GM12892 (cell line): Measurements from ENCODE around the gene PAX7.

Experiments
- DNase-seq: peaks from one replicate; pipeline ENCODE4 v3.0.0; 2011; ENCODE audit not compliant: insufficient read length
- FAIRE-seq: peaks from 2 replicates; lab custom pipeline; 2011; peaks lifted over from hg19 to GRCh38; lab: Jason Lieb, UNC
- POLR2A ChIP-seq: IDR thresholded peaks from 2 replicates; pipeline ENCODE4 v1.6.1; 2011; ENCODE audit warnings: low read depth, low read length, control low read depth
- POLR2AphosphoS5 ChIP-seq: IDR thresholded peaks from 2 replicates; pipeline ENCODE4 v1.6.1; 2011; ENCODE audit warnings: low read depth, low read length, control low read depth
- TAF1 ChIP-seq: IDR thresholded peaks from 2 replicates; pipeline ENCODE4 v1.6.1; 2011; ENCODE audit warnings: low read depth, mild to moderate bottlenecking, control low read depth, low read length, borderline replicate concordance

PAX7 gene

GRCh38 chr1:18631496-18632217, 1.0 kb downstream of the PAX7 start:
- FAIRE-seq: no peak
- no peak for TF ChIP-seq POLR2AphosphoS5
- TF ChIP-seq POLR2A: no peak
- TF ChIP-seq TAF1: no peak
- no peak for DNase-seq

DNA sequence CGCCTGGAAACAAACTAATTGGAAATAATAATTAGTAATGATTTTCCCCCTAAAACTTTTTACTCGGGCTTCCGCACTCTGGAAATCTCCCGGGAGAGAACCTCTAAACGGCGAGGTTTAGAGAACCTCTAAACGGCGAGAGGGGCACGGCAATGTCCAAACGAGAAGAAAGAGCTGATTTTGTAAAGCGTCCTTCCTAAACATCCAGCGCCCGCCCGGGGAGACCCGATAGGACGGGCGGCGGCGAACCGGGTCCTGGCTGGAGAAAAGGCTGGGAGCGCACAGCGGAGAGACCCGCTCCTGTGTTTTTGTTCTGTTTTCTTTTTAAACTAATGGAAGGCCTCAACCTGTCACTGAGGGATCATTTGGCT, 1.6 kb downstream of the PAX7 start:
- no peak for DNase-seq
- FAIRE-seq: no peak

GRCh38 chr1:18632783-18633421, 2.3 kb downstream of the PAX7 start:
- FAIRE-seq (no peak), DNase-seq (no peak)
- TF ChIP-seq TAF1 (no peak), POLR2A (no peak), POLR2AphosphoS5 (no peak)

More for the DNA sequence above, 1.6 kb downstream of the PAX7 start:
- TF ChIP-seq TAF1 (no peak), POLR2A (no peak), POLR2AphosphoS5 (no peak)

DNA sequence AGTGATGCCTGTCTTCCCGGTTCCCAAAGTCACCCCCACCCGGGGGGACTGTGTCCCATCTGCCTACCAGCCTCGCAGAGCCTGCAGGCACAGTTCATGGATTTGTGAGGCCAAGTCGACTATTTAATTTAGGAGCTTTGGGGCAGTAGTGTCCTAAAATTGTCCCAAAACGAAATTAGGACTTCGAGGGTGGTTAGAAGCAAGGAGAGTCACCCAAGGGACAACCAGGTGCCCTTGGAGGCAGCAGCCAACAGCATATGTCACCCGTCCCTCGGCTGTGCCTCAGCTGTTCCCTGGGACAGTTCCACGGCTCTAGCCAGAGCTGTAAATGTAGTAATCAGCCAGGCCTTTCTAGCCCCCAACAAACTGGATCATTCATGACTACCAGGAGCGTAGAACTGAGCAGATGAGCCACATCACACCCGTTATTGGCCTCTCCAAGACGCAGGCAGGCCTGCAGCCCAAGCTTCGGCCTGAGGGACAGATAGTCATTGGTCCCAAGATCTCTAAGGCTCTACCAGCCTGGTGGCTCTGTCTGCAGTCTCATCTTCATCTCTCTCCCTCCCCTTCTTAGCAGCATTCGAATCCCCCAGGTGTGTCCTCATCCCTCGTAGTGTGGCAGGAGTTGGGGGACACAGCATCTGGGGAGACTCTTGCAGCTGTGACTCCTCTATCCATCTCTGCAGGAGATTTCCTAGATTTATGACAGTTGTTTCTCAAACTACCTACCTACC, 2.9 kb downstream of the PAX7 start:
- DNase-seq (no peak), FAIRE-seq (no peak)
- TF ChIP-seq POLR2AphosphoS5 (no peak), POLR2A (no peak), TAF1 (no peak)

DNA sequence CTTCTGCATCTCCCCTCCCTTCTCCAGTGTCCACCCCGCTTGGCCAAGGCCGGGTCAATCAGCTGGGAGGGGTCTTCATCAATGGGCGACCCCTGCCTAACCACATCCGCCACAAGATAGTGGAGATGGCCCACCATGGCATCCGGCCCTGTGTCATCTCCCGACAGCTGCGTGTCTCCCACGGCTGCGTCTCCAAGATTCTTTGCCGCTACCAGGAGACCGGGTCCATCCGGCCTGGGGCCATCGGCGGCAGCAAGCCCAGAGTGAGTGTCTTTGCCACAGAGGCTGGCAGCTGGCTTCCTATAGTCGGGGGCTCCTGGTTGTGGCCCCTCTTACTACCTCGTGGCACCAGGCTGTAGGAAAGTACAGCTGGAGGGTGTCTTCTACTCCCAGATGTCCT, 3.6 kb downstream of the PAX7 start:
- FAIRE-seq: no peak
- TF ChIP-seq POLR2AphosphoS5 (no peak), TAF1 (no peak), POLR2A (no peak)
- DNase-seq: no peak

DNA sequence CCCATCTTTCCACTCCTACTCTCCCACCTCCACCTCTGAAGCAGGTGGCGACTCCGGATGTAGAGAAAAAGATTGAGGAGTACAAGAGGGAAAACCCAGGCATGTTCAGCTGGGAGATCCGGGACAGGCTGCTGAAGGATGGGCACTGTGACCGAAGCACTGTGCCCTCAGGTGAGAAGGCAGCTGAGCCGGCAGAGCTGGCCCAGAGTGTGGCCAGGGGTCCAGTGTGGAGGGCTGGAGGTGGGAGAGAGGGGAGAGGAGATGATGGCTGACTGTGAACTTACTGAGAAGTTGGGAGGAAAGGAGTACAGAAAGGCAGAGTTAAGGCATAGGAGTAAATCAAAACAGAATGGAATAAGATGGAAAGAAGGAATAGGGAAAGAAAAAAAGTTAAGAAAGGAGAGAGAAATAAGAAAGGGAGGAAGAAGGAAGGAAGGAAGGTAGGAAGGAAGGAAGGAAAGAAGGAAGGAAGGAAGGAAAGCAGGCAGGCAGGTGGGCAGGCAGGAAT, 4.5 kb downstream of the PAX7 start:
- FAIRE-seq (no peak), DNase-seq (no peak)
- TF ChIP-seq TAF1 (no peak), POLR2A (no peak)

GRCh38 chr1:18635891-18636595, 5.4 kb downstream of the PAX7 start:
- DNase-seq: no peak
- TF ChIP-seq TAF1 (no peak), POLR2A (no peak), POLR2AphosphoS5 (no peak)
- FAIRE-seq: no peak

GRCh38 chr1:18636596-18637508, 6.2 kb downstream of the PAX7 start:
- TF ChIP-seq POLR2AphosphoS5 (no peak), POLR2A (no peak), TAF1 (no peak)
- DNase-seq: no peak
- FAIRE-seq: no peak

GRCh38 chr1:18637511-18637960, 6.9 kb downstream of the PAX7 start:
- FAIRE-seq (no peak), DNase-seq (no peak)
- no peak for TF ChIP-seq POLR2AphosphoS5
- TF ChIP-seq POLR2A: no peak
- no peak for TF ChIP-seq TAF1

GRCh38 chr1:18637962-18638834, 7.6 kb downstream of the PAX7 start:
- FAIRE-seq (no peak), DNase-seq (no peak)
- no peak for TF ChIP-seq POLR2A
- TF ChIP-seq POLR2AphosphoS5: no peak
- no peak for TF ChIP-seq TAF1
